ENCODE results near the gene HS2ST1. TPM values are rescaled to one million over a fixed set of nuclear protein-coding genes. Genes with fewer than 3 reads are reported as not detected.

The HS2ST1 gene
- total and polyA plus RNA-seq, 10 of the 15 experiments (the other 5 are each of a cell fraction or from before 2014, with no cell fraction given), result 5.4 to 30.8 (median 18.6) TPM

- TF ChIP-seq CREB1 (IDR thresholded peaks at IDR 0.05; ENCODE audit: low read depth), result no peak
- no peak for TF ChIP-seq HDAC2 (IDR thresholded peaks at IDR 0.05)
- no peak for TF ChIP-seq CBX5 (IDR thresholded peaks at IDR 0.05; ENCODE audit: low read depth)
- TF ChIP-seq MTA2 (IDR thresholded peaks at IDR 0.05; ENCODE audit: low read depth), result peak; percentile 92
- no peak for TF ChIP-seq HDAC6 (IDR thresholded peaks at IDR 0.05; ENCODE audit: unreplicated experiment)
- no peak for TF ChIP-seq RCOR1 (conservative IDR thresholded peaks at IDR 0.05; ENCODE audit: low read depth, low read length)
- TF ChIP-seq BHLHE40 (IDR thresholded peaks at IDR 0.05; ENCODE audit: borderline replicate concordance in 1 of 2, low read depth in 2 of 2, low read length in 1 of 2), result 0 out of 4 replicates have a peak, but pooled peaks of 1 of the 2 experiments have one; percentile 43
- no peak for TF ChIP-seq JUND (IDR thresholded peaks at IDR 0.05; ENCODE audit: low read depth, low read length)
- TF ChIP-seq REST (IDR thresholded peaks at IDR 0.05; ENCODE audit: low read depth, low read length), result no peak
- no peak for TF ChIP-seq PAX5 (IDR thresholded peaks at IDR 0.05; ENCODE audit: borderline replicate concordance, low read depth, low read length)
- no peak for TF ChIP-seq EED (IDR thresholded peaks at IDR 0.05; ENCODE audit: low read depth)
- TF ChIP-seq SUZ12 (IDR thresholded peaks at IDR 0.05; ENCODE audit: unreplicated experiment), result no peak
- no peak for TF ChIP-seq SMAD5 (IDR thresholded peaks at IDR 0.05; ENCODE audit: low read depth)
- no peak for TF ChIP-seq RAD51 (IDR thresholded peaks at IDR 0.05)
- no peak for TF ChIP-seq SMC3 (IDR thresholded peaks at IDR 0.05; ENCODE audit: borderline replicate concordance, low read length)
- TF ChIP-seq EP300 (IDR thresholded peaks at IDR 0.05; ENCODE audit: borderline replicate concordance in 1 of 2, control insufficient read depth in 1 of 2, low read depth in 2 of 2, low read length in 2 of 2), result peak; percentile 36 to 67; a peak in 2 of 4 replicates
- TF ChIP-seq POLR2AphosphoS2 (IDR thresholded peaks at IDR 0.05; ENCODE audit: low read depth, low read length), result no peak
- no peak for TF ChIP-seq NR2C1 (IDR thresholded peaks at IDR 0.05)
- TF ChIP-seq ZNF217 (IDR thresholded peaks at IDR 0.05), result peak; percentile 74; the same call in 1 of the 2 replicates
- TF ChIP-seq EZH2 (IDR thresholded peaks at IDR 0.05; ENCODE audit: borderline replicate concordance, control insufficient read depth, low read depth, low read length), result no peak
- no peak for TF ChIP-seq SREBF2 (IDR thresholded peaks at IDR 0.05; ENCODE audit: low read length)
- TF ChIP-seq RELB (IDR thresholded peaks at IDR 0.05; ENCODE audit: low read depth), result peak; percentile 30; the same call in 1 of the 2 replicates
- no peak for TF ChIP-seq JUNB (IDR thresholded peaks at IDR 0.05)
- no peak for TF ChIP-seq ZNF592 (IDR thresholded peaks at IDR 0.05)
Observed at GRCh38 chr1:87155170-87155569, 240.7 kb downstream of the HS2ST1 start (continued).
